22Rv1 (cell line): Measurements from ENCODE around the gene GREM2.

Experiments
- ZFX ChIP-seq: fragments of 450-650 bp; IDR thresholded peaks from 2 replicates; pipeline ENCODE4 v1.6.1; 2017; ENCODE audit warnings: antibody characterized with exemption, borderline replicate concordance
- TF ChIP-seq, protein P1 (sequence below): fragments of 450-650 bp; IDR thresholded peaks from 2 replicates; pipeline ENCODE4 v1.5.1; 2017; ENCODE audit warnings: mild to moderate bottlenecking

DNA sequence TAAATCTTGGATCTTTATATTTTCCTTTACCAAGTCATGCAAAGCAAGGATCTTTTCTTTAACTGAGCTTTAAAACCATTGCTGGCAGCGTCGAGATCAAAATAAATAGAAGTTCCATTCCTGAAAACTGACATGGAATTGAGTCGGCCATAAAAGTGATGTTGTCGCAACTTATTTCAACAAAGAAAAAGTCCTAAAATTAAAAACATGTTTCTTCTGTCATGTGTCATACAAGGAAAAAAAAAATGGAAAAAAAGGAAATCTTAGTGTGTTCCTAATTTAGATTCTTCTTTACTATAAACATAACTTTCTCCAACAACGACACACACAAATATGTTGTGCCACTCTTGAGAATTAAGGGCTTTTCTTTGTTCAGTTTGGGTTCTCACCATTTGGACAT is 34.9 kb downstream of the GREM2 start:
- TF ChIP-seq, protein P1, sequence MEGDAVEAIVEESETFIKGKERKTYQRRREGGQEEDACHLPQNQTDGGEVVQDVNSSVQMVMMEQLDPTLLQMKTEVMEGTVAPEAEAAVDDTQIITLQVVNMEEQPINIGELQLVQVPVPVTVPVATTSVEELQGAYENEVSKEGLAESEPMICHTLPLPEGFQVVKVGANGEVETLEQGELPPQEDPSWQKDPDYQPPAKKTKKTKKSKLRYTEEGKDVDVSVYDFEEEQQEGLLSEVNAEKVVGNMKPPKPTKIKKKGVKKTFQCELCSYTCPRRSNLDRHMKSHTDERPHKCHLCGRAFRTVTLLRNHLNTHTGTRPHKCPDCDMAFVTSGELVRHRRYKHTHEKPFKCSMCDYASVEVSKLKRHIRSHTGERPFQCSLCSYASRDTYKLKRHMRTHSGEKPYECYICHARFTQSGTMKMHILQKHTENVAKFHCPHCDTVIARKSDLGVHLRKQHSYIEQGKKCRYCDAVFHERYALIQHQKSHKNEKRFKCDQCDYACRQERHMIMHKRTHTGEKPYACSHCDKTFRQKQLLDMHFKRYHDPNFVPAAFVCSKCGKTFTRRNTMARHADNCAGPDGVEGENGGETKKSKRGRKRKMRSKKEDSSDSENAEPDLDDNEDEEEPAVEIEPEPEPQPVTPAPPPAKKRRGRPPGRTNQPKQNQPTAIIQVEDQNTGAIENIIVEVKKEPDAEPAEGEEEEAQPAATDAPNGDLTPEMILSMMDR, result no peak
- TF ChIP-seq ZFX, result no peak
